Coronary artery (tissue), 2 donors: ENCODE data around the gene RERGL.
"Not testable (repeated sequence)": the region's sequence is repeated elsewhere in the genome, so short reads cannot be mapped to it uniquely, and the experiment has no call there.

Experiments used
- DNase-seq: peaks from one replicate; pipeline ENCODE4 v3.0.0-alpha.2; 2017; ENCODE audit warnings: low spot score
- H3K27ac ChIP-seq, 2 donors: fragments of 200-600 bp; sonication (generic); one replicate each; pipeline ENCODE4 v1.5.1; 2016 to 2019
- H3K4me3 ChIP-seq: fragments of 200-600 bp; sonication (generic); 2 replicates; pipeline ENCODE4 v1.5.1; 2016; ENCODE audit warnings: mild to moderate bottlenecking, moderate library complexity
- TF ChIP-seq, protein P1 (sequence below): fragments of 200-600 bp; sonication (generic); IDR thresholded peaks from one replicate; pipeline ENCODE4 v1.5.1; 2019; ENCODE audit warnings: antibody characterized with exemption

RERGL gene

DNA sequence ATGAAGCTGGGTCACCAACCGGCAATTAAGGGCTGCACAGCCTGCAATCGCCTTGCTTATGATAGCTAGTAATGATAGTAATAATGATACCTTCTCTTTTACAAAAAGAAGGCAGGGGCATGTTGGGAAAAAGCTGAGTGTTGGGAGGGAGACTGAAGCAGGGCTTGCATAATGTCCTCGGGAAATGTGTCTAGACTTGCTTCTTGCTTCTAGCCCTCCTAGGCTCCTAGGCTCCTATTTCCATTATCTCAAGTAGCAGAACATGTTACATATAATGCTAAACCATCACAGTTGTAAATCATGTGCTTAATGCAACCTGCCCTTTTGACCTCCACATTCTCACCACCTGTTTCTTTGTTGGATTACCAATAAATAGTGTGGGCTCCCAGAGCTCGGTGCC lies 18.7 kb downstream of the RERGL start:
- TF ChIP-seq, protein P1, sequence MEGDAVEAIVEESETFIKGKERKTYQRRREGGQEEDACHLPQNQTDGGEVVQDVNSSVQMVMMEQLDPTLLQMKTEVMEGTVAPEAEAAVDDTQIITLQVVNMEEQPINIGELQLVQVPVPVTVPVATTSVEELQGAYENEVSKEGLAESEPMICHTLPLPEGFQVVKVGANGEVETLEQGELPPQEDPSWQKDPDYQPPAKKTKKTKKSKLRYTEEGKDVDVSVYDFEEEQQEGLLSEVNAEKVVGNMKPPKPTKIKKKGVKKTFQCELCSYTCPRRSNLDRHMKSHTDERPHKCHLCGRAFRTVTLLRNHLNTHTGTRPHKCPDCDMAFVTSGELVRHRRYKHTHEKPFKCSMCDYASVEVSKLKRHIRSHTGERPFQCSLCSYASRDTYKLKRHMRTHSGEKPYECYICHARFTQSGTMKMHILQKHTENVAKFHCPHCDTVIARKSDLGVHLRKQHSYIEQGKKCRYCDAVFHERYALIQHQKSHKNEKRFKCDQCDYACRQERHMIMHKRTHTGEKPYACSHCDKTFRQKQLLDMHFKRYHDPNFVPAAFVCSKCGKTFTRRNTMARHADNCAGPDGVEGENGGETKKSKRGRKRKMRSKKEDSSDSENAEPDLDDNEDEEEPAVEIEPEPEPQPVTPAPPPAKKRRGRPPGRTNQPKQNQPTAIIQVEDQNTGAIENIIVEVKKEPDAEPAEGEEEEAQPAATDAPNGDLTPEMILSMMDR, result no peak

DNA sequence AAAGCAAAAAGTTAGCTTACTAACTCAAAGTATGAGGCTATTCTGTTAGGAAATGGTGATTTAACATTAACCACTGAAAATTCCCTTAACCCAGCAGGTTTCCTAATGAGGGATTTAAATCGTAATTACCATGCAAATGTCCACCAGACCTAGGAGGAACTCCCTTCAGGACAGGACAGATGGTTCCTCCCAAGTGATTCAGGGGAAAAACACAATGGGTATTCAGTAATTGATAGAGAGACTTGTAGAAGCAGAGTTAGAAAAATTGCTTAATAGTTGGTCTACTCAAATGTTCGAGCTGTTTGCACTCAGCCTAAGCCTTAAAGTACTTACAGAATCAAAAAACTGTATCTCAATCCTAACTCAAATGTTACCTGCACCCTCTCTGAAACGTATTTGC lies 21.6 kb downstream of the RERGL start:
- no peak overlapping the region for H3K27ac ChIP-seq
- TF ChIP-seq, protein P1, result no peak
- no peak overlapping the region for H3K4me3 ChIP-seq
- DNase-seq, result no peak

More for the DNA sequence above, 18.7 kb downstream of the RERGL start:
- H3K27ac ChIP-seq, result no peak overlapping the region
- H3K4me3 ChIP-seq, result no peak overlapping the region
- no peak for DNase-seq

DNA sequence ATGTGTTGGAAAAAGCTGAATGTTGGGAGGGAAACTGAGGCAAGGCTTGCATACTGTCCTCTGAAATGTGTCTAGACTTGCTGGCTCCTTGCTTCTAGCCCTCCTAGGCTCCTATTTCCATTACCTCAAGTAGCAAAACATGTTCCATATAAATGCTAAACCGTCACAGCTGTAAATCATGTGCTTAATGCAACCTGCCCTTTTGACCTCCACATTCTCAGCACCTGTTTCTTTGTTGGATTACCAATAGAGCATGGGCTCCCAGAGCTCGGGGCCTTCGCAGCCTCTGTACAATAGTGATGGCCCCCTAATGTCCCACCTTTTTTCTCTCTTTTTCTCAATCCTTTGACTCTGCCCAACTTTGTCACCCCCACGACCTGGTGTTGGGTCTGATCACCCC lies 23.3 kb downstream of the RERGL start:
- no peak for DNase-seq
- Histone ChIP-seq H3K27ac (no peak overlapping the region), H3K4me3 (no peak overlapping the region)
- TF ChIP-seq, protein P1, result no peak

DNA sequence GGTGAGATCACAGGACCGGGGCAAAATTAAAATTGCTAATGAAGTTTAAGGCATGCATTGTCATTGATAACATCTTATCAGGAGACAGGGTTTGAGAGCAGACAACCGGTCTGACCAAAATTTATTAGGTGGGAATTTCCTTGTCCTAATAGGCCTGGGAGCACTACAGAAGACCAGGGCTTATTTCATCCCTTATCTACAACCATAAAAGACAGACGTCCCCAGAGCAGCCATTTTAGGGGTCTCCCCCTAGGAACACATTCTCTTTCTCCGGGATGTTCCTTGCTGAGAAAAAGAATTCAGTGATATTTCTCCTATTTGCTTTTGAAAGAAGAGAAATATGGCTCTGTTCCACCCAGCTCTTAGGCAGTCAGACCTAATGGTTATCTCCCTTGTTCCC lies 27.1 kb downstream of the RERGL start:
- not testable (repeated sequence) for DNase-seq, H3K27ac ChIP-seq, H3K4me3 ChIP-seq

DNA sequence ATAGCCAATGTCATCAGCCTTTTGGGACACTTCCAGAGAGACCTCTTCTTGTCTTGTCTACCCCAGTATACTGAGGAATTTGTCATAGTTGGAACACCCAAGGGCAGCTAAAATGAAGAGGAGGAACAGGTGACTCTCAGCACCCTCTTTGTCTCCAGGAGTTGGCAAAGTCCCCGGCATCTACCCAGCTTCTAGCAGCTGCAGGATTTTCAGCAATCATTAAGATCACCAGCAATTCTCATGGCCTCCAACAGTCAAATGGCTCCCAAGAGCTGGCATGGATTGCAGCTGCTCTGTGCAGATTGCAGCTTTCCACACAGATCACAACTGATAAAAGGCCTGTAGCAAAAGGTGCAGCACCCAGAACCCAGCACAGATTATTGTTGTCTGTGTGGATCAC lies 32.9 kb downstream of the RERGL start:
- no peak overlapping the region for H3K27ac ChIP-seq
- no peak overlapping the region for H3K4me3 ChIP-seq
- DNase-seq, result no peak
- TF ChIP-seq, protein P1, result no peak

DNA sequence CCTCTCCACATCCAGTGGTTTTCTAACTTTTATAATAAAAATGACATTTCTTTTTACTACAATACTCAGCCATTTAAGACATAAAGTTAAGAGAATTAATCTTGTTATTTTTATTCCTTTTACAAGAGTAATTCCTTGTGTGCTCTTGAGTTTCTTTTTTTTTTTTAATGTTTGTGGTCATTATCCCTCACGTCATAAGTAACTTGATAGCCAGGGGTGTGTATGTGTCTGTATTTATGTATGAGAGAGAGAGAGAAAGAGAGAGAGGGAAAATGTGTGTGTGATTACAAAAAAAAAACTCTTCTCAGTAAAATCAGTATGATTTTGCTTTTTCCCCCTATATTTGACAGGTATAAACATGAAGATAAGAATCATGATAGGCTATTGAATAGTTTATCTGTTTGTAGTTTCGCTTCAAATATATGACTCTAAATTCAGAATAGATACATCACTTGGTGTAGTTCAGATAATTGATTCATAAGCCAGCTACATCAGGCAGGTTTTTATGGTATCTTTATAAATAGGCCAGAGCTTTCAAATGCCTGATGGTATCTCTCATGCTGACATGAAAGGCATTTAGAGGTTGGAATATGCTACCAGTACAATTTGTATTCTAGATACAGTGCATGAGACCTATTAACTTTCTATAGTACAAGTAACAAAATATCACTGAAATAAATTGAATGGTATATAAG lies 34.9 kb downstream of the RERGL start:
- TF ChIP-seq, protein P1, result no peak
- H3K4me3 ChIP-seq, result no peak overlapping the region
- no peak overlapping the region for H3K27ac ChIP-seq
- no peak for DNase-seq

DNA sequence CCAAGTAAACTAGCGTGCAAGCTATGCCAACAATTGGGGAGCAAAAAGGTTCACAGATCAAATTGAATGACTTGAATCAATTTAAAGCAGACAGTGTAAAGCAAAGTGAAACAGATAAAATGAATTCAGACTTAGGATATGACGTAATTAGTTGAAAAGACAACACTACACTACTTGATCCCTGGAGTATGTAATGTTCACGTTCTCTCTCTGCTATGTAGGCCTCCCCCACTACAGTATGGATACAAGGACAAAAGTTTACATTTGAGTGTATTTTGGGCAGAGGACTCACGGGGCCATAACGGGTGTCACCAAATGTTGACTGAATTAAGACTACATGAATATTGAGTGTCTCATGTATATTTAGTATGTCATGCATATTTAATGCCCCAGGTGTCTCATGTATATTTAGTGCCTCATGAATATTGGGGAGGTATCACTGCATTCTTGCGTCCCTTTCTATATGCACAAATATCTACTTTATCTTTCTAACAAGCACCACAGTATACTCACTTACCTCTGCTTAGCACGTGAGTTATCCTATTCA lies 44.5 kb downstream of the RERGL start:
- no peak overlapping the region for H3K27ac ChIP-seq
- no peak for DNase-seq
- TF ChIP-seq, protein P1, result no peak
- no peak overlapping the region for H3K4me3 ChIP-seq

DNA sequence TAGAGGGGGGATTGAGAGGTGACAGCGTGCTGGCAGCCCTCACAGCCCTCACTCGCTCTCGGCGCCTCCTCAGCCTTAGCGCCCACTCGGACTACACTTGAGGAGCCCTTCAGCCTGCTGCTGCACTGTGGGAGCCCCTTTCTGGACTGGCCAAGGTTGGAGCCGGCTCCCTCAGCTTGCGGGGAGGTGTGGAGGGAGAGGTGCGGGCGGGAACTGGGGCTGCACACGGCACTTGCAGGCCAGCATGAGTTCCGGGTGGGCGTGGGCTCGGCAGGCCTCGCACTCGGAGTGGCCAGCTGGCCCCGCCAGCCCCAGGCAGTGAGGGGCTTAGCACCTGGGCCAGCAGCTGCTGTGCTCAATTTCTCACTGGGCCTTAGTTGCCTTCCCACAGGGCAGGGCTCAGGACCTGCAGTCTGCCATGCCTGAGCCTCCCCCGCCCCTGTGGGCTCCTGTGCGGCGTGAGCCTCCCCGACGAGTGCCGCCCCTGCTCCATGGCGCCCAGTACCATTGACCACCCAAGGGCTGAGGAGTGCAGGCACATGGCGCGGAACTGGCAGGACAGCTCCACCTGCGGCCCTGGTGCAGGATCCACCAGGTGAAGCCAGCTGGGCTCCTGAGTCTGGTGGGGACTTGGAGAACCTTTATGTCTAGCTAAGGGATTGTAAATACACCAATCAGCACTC lies 49.8 kb downstream of the RERGL start:
- not testable (repeated sequence) for DNase-seq, H3K27ac ChIP-seq

More for the DNA sequence above, 49.8 kb downstream of the RERGL start:
- H3K4me3 ChIP-seq, result not testable (repeated sequence)
